ENCODE results near the gene MYCBPAP. TPM values are rescaled to one million over a fixed set of nuclear protein-coding genes. Genes with fewer than 3 reads are reported as not detected.

The MYCBPAP gene
- total RNA-seq, 1 experiment from 2014 or later: 1.9 TPM

GRCh38 chr17:50488880-50489279 is 19.4 kb upstream of the MYCBPAP start:
- no TSS peak for BruUV-seq (replicated peaks)
- no peak overlapping the region for H3K27ac ChIP-seq (ENCODE audit: low read length)
- H4K20me1 ChIP-seq (ENCODE audit: low read length): no peaks in the 10 kb centered on the region
- CTCF ChIA-PET: no interaction called here
- TF ChIP-seq CTCF (conservative IDR thresholded peaks at IDR 0.05; ENCODE audit: low read depth, low read length) (no peak), EZH2phosphoT487 (IDR thresholded peaks at IDR 0.05; ENCODE audit: borderline replicate concordance, low read length) (no peak), EZH2 (IDR thresholded peaks at IDR 0.05; ENCODE audit: low read length, unreplicated experiment) (no peak)
- no peak overlapping the region for H3K9ac ChIP-seq (ENCODE audit: low read length)
- DNase-seq (no peak), ATAC-seq (no peak)
- intact Hi-C loops (cut with micrococcal nuclease): no loop called here
- peaks cover 15% of the 10 kb centered on the region for H3K4me1 ChIP-seq (ENCODE audit: insufficient read depth, low read length)
- H3K9me3 ChIP-seq (ENCODE audit: low read length): no peaks in the 10 kb centered on the region
- no peak overlapping the region for H2AFZ ChIP-seq (ENCODE audit: low read length)
- peaks cover 15% of the 10 kb centered on the region; the same call in 1 of the 2 replicates for H3K36me3 ChIP-seq (ENCODE audit: low read depth, low read length)
- no peaks in the 10 kb centered on the region for H3F3A ChIP-seq (ENCODE audit: low read length, unreplicated experiment)
- no peaks in the 10 kb centered on the region for H3K79me2 ChIP-seq (ENCODE audit: low read length)
- no peak overlapping the region for H3K4me3 ChIP-seq (ENCODE audit: low read length)
- no peak overlapping the region for H3K4me2 ChIP-seq (ENCODE audit: low read length)
- POLR2A ChIA-PET (ENCODE audit: unreplicated experiment): no interaction called here
- no peaks in the 10 kb centered on the region for H3K27me3 ChIP-seq (ENCODE audit: low read length)
- H3K9me2 ChIP-seq (replicated peaks; ENCODE audit: low read length): no peaks in the 10 kb centered on the region

- no peaks in the 10 kb centered on the region for H3K79me2 ChIP-seq (ENCODE audit: low read length)
- no peak overlapping the region for H3K27ac ChIP-seq (ENCODE audit: low read length)
- TF ChIP-seq CTCF (conservative IDR thresholded peaks at IDR 0.05; ENCODE audit: low read depth, low read length): no peak
- no peak for TF ChIP-seq EZH2phosphoT487 (IDR thresholded peaks at IDR 0.05; ENCODE audit: borderline replicate concordance, low read length)
- TF ChIP-seq EZH2 (IDR thresholded peaks at IDR 0.05; ENCODE audit: low read length, unreplicated experiment): no peak
- no peaks in the 10 kb centered on the region for H4K20me1 ChIP-seq (ENCODE audit: low read length)
- H3K9me3 ChIP-seq (ENCODE audit: low read length): no peaks in the 10 kb centered on the region
- no peaks in the 10 kb centered on the region for H3K27me3 ChIP-seq (ENCODE audit: low read length)
- no peak overlapping the region for H3K4me3 ChIP-seq (ENCODE audit: low read length)
- H3K4me2 ChIP-seq (ENCODE audit: low read length): no peak overlapping the region
- DNase-seq: no peak
- no peak overlapping the region for H3K9ac ChIP-seq (ENCODE audit: low read length)
- no peaks in the 10 kb centered on the region for H3F3A ChIP-seq (ENCODE audit: low read length, unreplicated experiment)
- ATAC-seq: no peak
- intact Hi-C loops (cut with micrococcal nuclease): no loop called here
- CTCF ChIA-PET: interaction anchor here (0.5 kb wide), 1 partner anchor 9 kb away, joined by 6 read pairs; no protein-coding TSS in a partner anchor
- no TSS peak for BruUV-seq (replicated peaks)
- POLR2A ChIA-PET (ENCODE audit: unreplicated experiment): no interaction called here
- no peak overlapping the region for H2AFZ ChIP-seq (ENCODE audit: low read length)
- H3K36me3 ChIP-seq (ENCODE audit: low read depth, low read length): no peaks in the 10 kb centered on the region
- H3K9me2 ChIP-seq (replicated peaks; ENCODE audit: low read length): no peaks in the 10 kb centered on the region
- H3K4me1 ChIP-seq (ENCODE audit: insufficient read depth, low read length): peaks cover 15% of the 10 kb centered on the region
Observed at GRCh38 chr17:50491505-50491904, 16.7 kb upstream of the MYCBPAP start.

- POLR2A ChIA-PET (ENCODE audit: unreplicated experiment): no interaction called here
- CTCF ChIA-PET: no interaction called here
- H3K9me2 ChIP-seq (replicated peaks; ENCODE audit: low read length): no peaks in the 10 kb centered on the region
- TF ChIP-seq EZH2 (IDR thresholded peaks at IDR 0.05; ENCODE audit: low read length, unreplicated experiment): no peak
- TF ChIP-seq CTCF (conservative IDR thresholded peaks at IDR 0.05; ENCODE audit: low read depth, low read length): no peak
- no peak for TF ChIP-seq EZH2phosphoT487 (IDR thresholded peaks at IDR 0.05; ENCODE audit: borderline replicate concordance, low read length)
- peaks cover 13% of the 10 kb centered on the region for H3K4me1 ChIP-seq (ENCODE audit: insufficient read depth, low read length)
- H3K27ac ChIP-seq (ENCODE audit: low read length): no peak overlapping the region
- no peaks in the 10 kb centered on the region for H3K27me3 ChIP-seq (ENCODE audit: low read length)
- H2AFZ ChIP-seq (ENCODE audit: low read length): no peak overlapping the region
- intact Hi-C loops (cut with micrococcal nuclease): no loop called here
- no peaks in the 10 kb centered on the region for H3F3A ChIP-seq (ENCODE audit: low read length, unreplicated experiment)
- no peak overlapping the region for H3K4me2 ChIP-seq (ENCODE audit: low read length)
- H4K20me1 ChIP-seq (ENCODE audit: low read length): no peaks in the 10 kb centered on the region
- no peaks in the 10 kb centered on the region for H3K9me3 ChIP-seq (ENCODE audit: low read length)
- no peaks in the 10 kb centered on the region for H3K36me3 ChIP-seq (ENCODE audit: low read depth, low read length)
- ATAC-seq (no peak), DNase-seq (no peak)
- H3K79me2 ChIP-seq (ENCODE audit: low read length): no peaks in the 10 kb centered on the region
- H3K9ac ChIP-seq (ENCODE audit: low read length): no peak overlapping the region
- no TSS peak for BruUV-seq (replicated peaks)
- H3K4me3 ChIP-seq (ENCODE audit: low read length): no peak overlapping the region
Observed at GRCh38 chr17:50492214-50492613, 16.0 kb upstream of the MYCBPAP start.

Data from PC-3 (cell line).